ENCODE measurements around the gene TMEM181. TPM values are rescaled to one million over a fixed set of nuclear protein-coding genes. Genes with fewer than 3 reads are reported as not detected.

Gene TMEM181
- total and polyA plus RNA-seq, 12 donors, result 8.8 to 29.1 (median 20.5) TPM

DNA sequence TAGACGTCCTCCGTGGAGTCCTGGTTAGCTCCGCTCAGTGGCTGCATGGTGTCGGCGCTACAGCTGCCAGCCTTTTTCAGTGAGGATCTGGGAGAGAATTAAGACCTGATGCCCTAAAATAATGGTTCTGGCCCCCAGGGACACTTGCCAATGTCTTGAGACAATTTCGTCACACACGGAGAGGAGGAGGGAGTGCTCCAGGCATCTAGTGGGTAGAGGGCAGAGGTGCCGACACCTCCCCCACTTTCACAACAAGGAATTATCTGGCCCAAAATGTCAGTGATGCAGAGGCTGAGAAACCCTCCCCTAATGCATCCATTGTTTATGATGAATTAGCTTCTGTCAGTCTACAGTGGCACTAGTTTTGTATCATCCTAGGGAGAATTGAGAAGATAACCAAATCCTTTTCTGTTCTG is 24.4 kb downstream of the TMEM181 start:
- Histone ChIP-seq H3K9me3 (replicated peaks in 1 of 3) (no peaks in the 10 kb centered on the region), H3K27ac (no peak overlapping the region), H3K27me3 (no peaks in the 10 kb centered on the region), H3K4me3 (no peak overlapping the region), H3K4me1 (replicated peaks in 1 of 2) (no peaks in the 10 kb centered on the region), H3K36me3 (replicated peaks in 1 of 2) (peaks cover 0 to 38% of the 10 kb centered on the region in 2 donors)
- no peak for DNase-seq
- WGBS, 4 donors, result 92 to 96% (median 94%) methylated on average over 8 of the region's 8 CpGs
- intact Hi-C loops (cut with DNase I), result no loop called here
- TF ChIP-seq POLR2A (IDR thresholded peaks at IDR 0.05), result no peak
- TF ChIP-seq, protein P1, sequence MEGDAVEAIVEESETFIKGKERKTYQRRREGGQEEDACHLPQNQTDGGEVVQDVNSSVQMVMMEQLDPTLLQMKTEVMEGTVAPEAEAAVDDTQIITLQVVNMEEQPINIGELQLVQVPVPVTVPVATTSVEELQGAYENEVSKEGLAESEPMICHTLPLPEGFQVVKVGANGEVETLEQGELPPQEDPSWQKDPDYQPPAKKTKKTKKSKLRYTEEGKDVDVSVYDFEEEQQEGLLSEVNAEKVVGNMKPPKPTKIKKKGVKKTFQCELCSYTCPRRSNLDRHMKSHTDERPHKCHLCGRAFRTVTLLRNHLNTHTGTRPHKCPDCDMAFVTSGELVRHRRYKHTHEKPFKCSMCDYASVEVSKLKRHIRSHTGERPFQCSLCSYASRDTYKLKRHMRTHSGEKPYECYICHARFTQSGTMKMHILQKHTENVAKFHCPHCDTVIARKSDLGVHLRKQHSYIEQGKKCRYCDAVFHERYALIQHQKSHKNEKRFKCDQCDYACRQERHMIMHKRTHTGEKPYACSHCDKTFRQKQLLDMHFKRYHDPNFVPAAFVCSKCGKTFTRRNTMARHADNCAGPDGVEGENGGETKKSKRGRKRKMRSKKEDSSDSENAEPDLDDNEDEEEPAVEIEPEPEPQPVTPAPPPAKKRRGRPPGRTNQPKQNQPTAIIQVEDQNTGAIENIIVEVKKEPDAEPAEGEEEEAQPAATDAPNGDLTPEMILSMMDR (IDR thresholded peaks at IDR 0.05), result no peak

DNA sequence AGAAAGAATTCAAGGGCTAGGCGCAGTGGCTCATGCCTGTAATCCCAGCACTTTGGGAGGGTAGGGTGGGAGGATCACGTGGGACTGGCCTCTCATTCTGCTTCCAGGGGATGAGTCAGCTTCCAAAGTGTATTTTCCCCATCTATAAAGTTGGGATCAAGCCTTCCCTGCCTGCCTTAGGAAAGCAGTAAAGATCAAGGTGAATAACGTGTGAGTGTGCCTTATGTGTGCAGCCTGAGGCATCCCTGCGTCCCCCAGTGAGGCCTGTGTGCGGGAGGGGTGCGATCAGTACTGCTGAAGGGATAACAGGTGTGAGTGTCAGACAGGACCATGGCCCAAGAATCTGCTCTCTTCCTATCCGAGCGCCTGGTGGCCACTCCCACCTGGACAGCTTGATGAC is 26.8 kb downstream of the TMEM181 start:
- no peak overlapping the region for H3K4me3 ChIP-seq
- no peak overlapping the region for H3K27ac ChIP-seq
- no peaks in the 10 kb centered on the region for H3K9me3 ChIP-seq (replicated peaks in 1 of 3)
- TF ChIP-seq POLR2A (IDR thresholded peaks at IDR 0.05), result no peak
- TF ChIP-seq, protein P1 (IDR thresholded peaks at IDR 0.05), result no peak
- WGBS, 4 donors, result 95 to 99% (median 97%) methylated on average over 7 to 8 of the region's 8 CpGs
- no peaks in the 10 kb centered on the region for H3K27me3 ChIP-seq
- H3K36me3 ChIP-seq (replicated peaks in 1 of 2), result peaks cover 0 to 57% of the 10 kb centered on the region in 2 donors
- no peaks in the 10 kb centered on the region for H3K4me1 ChIP-seq (replicated peaks in 1 of 2)
- intact Hi-C loops (cut with DNase I), result no loop called here
- DNase-seq, result no peak

DNA sequence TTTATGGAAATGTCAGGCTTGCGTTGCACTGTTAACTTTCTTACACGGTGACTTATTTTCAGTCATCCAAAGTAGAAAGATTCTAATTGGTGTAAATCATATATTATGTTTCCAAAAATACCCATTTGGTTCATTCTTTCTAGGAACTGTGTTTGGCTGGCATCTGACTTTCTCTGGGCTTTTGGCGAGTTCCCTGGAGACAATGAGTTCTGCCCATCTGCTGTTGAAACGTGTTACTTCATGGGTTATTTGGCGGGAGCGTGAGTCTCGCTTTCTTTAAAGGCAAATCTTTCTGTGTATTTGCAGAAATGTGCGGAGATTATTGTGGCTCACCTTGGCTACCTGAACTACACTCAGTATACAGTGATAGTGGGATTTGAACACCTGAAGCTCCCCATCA is 29.5 kb downstream of the TMEM181 start:
- intact Hi-C loops (cut with DNase I), result no loop called here
- H3K4me3 ChIP-seq, result no peak overlapping the region
- H3K4me1 ChIP-seq (replicated peaks in 1 of 2), result no peaks in the 10 kb centered on the region
- H3K27ac ChIP-seq, result no peak overlapping the region
- 92 to 95% (median 93%) methylated on average over 8 of the region's 8 CpGs for WGBS, 4 donors
- DNase-seq, result no peak
- no peak for TF ChIP-seq POLR2A (IDR thresholded peaks at IDR 0.05)
- TF ChIP-seq, protein P1 (IDR thresholded peaks at IDR 0.05), result no peak
- peaks cover 0 to 66% of the 10 kb centered on the region in 2 donors for H3K36me3 ChIP-seq (replicated peaks in 1 of 2)
- no peaks in the 10 kb centered on the region for H3K27me3 ChIP-seq
- H3K9me3 ChIP-seq (replicated peaks in 1 of 3), result no peaks in the 10 kb centered on the region

DNA sequence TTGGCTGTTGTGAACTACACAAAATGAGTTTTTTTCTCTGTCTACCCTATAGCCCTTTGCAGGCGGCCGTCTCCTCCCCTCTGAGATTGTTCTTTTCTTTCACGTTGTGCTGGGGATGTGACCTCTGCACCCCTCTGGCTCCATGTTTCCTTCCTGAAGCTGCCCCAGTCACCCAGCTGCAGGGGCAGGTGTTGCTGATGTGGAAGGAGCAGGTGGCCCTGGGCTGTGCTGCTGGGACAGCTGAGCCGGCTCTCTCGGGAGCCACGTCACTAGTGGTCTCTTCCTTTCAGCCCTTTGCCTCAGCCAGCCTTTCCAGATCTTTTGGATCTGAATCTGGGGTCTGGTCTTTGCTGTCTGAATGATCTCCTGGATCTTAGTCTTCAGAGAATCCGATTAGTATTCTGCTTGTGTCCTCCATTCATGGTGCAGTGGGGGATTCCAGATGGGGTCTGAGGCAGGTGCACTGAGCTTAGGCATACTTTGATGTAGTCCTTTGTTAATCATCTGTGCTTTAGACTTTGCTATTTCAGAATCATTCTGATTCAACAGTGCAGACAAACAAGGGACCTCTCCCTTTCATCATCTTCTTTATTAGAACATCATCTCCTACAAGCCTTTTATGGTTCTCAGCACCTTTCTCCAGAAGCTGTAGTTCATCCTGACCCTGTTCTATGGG is 31.4 kb downstream of the TMEM181 start:
- Histone ChIP-seq H3K4me1 (replicated peaks in 1 of 2) (no peaks in the 10 kb centered on the region), H3K27ac (no peak overlapping the region), H3K36me3 (replicated peaks in 1 of 2) (peaks cover 0 to 53% of the 10 kb centered on the region in 2 donors), H3K4me3 (no peak overlapping the region), H3K27me3 (no peaks in the 10 kb centered on the region), H3K9me3 (replicated peaks in 1 of 3) (no peaks in the 10 kb centered on the region)
- intact Hi-C loops (cut with DNase I), result no loop called here
- peak in 1 of 7 donors; percentile 11 for DNase-seq
- no peak for TF ChIP-seq POLR2A (IDR thresholded peaks at IDR 0.05)
- TF ChIP-seq, protein P1 (IDR thresholded peaks at IDR 0.05), result no peak
- WGBS, 4 donors, result 81 to 86% (median 83%) methylated on average over 7 of the region's 7 CpGs

Data from adrenal gland (tissue), 12 donors.